GM12878 (cell line): ENCODE data around the gene CROT. TPM values are rescaled to one million over a fixed set of nuclear protein-coding genes. Genes with fewer than 3 reads are reported as not detected.

Source experiments
- ATAC-seq: fragments of 200-7000 bp; cut with Tn5 transposase; 3 replicates; pipeline ENCODE4 v1.9.1; 2020; ENCODE audit warnings: mild to moderate bottlenecking, moderate library complexity
- BruUV-seq: library from RNA; stranded (reverse); fragments of 400-500 nt; replicated peaks from 2 replicates; lab custom pipeline; 2021; lab: Mats Ljungman, UMichigan
- CTCF ChIA-PET: fragments of 300-600 bp; sonication (Branson Sonifier 250); formaldehyde crosslinking; extraction: SDS; loops from one replicate; lab custom pipeline; 2021; ENCODE audit warnings: inconsistent platforms; lab: Yijun Ruan, JAX
- POLR2A ChIA-PET: fragments of 350-600 bp; formaldehyde crosslinking; extraction: SDS; loops from one replicate; lab custom pipeline; 2021; ENCODE audit warnings: inconsistent platforms; lab: Charles Lee
- RAD21 ChIA-PET: fragments of 300-600 bp; sonication (Branson Sonifier 250); formaldehyde crosslinking; loops from one replicate; lab custom pipeline; 2023; ENCODE audit warnings: antibody characterized with exemption; ENCODE audit not compliant: unreplicated experiment; lab: Charles Lee
- SMC1A ChIA-PET: fragments of 300-600 bp; sonication (Branson Sonifier 250); formaldehyde crosslinking; loops from one replicate; lab custom pipeline; 2023; ENCODE audit not compliant: unreplicated experiment, uncharacterized antibody; lab: Charles Lee
- DNase-seq: peaks from one replicate; pipeline ENCODE4 v3.0.0-alpha.2; 2011; ENCODE audit warnings: low read depth, low spot score
- FAIRE-seq: peaks from 3 replicates; lab custom pipeline; 2011; peaks lifted over from hg19 to GRCh38; lab: Jason Lieb, UNC
- H2AFZ ChIP-seq: 2 replicates; pipeline ENCODE4 v1.6.0; 2011; ENCODE audit warnings: low read depth, low read length, control low read depth; ENCODE audit not compliant: control insufficient read depth
- H3K27ac ChIP-seq: 2 replicates; pipeline ENCODE4 v1.5.1; 2011; ENCODE audit warnings: control low read depth; ENCODE audit not compliant: control insufficient read depth, insufficient read depth
- H3K27me3 ChIP-seq, 2 experiments: replicated peaks in 1 of 2; 2 replicates each; pipeline versions ENCODE4 v1.6.0 to v1.6.1; 2011; ENCODE audit warnings: low read length in 1 of 2; ENCODE audit not compliant: control insufficient read depth in 2 of 2, insufficient read depth in 2 of 2
- H3K36me3 ChIP-seq, 2 experiments: 2 replicates each; pipeline ENCODE4 v1.5.1; 2011; ENCODE audit warnings: low read length in 1 of 2; ENCODE audit not compliant: control insufficient read depth in 2 of 2, insufficient read depth in 2 of 2
- H3K4me1 ChIP-seq: 2 replicates; pipeline ENCODE4 v1.6.1; 2011; ENCODE audit warnings: mild to moderate bottlenecking, low read length, moderate library complexity, mixed read lengths; ENCODE audit not compliant: control insufficient read depth, insufficient read depth
- H3K4me2 ChIP-seq: 2 replicates; pipeline ENCODE4 v1.6.0; 2011; ENCODE audit warnings: control low read depth; ENCODE audit not compliant: control insufficient read depth, insufficient read depth
- H3K4me3 ChIP-seq: fragments of 200-600 bp; sonication (generic); 2 replicates; pipeline ENCODE4 v1.5.1; 2016
- H3K79me2 ChIP-seq: 2 replicates; pipeline ENCODE4 v1.6.0; 2011; ENCODE audit warnings: low read length; ENCODE audit not compliant: control insufficient read depth, insufficient read depth
- H3K9ac ChIP-seq: 2 replicates; pipeline ENCODE4 v1.8.0; 2011; ENCODE audit warnings: low read length, control low read depth, mixed read lengths; ENCODE audit not compliant: control insufficient read depth, insufficient read depth
- H3K9me3 ChIP-seq: replicated peaks from 3 replicates; pipeline ENCODE4 v1.5.1; 2011; ENCODE audit warnings: mild to moderate bottlenecking, low read length; ENCODE audit not compliant: control insufficient read depth, insufficient read depth
- H4K20me1 ChIP-seq: 2 replicates; pipeline ENCODE4 v1.6.0; 2011; ENCODE audit not compliant: control insufficient read depth, insufficient read depth
- BACH1 ChIP-seq: fragments of 450-650 bp; IDR thresholded peaks from 2 replicates; pipeline ENCODE4 v1.6.1; 2017; ENCODE audit warnings: mild to moderate bottlenecking, borderline replicate concordance
- EZH2 ChIP-seq: IDR thresholded peaks from 2 replicates; pipeline ENCODE4 v1.6.1; 2012; ENCODE audit warnings: low read depth, mild to moderate bottlenecking, control low read depth, inconsistent platforms, low read length, borderline replicate concordance; ENCODE audit not compliant: control insufficient read depth
- FOXK2 ChIP-seq: fragments of 450-650 bp; IDR thresholded peaks from 2 replicates; pipeline ENCODE4 v1.6.1; 2017; ENCODE audit warnings: mild to moderate bottlenecking, moderate library complexity
- GATAD2B ChIP-seq: fragments of 450-650 bp; conservative IDR thresholded peaks from 2 replicates; pipeline ENCODE4 v1.6.1; 2017; ENCODE audit warnings: low read depth, mild to moderate bottlenecking, moderate library complexity
- IRF3 ChIP-seq: fragments of 450-650 bp; IDR thresholded peaks from 2 replicates; pipeline ENCODE4 v1.6.1; 2014; ENCODE audit warnings: mild to moderate bottlenecking
- PKNOX1 ChIP-seq: fragments of 450-650 bp; IDR thresholded peaks from 2 replicates; pipeline ENCODE4 v1.6.1; 2016; ENCODE audit warnings: mild to moderate bottlenecking
- POLR2A ChIP-seq: IDR thresholded peaks from 2 replicates; pipeline ENCODE4 v1.6.1; 2011; ENCODE audit warnings: low read depth, mild to moderate bottlenecking, low read length
- RAD51 ChIP-seq: fragments of 450-650 bp; IDR thresholded peaks from 2 replicates; pipeline ENCODE4 v1.6.1; 2016; ENCODE audit warnings: moderate library complexity, mild to moderate bottlenecking, inconsistent platforms
- RELA ChIP-seq: fragments of 450-650 bp; IDR thresholded peaks from 2 replicates; pipeline ENCODE4 v1.8.0; 2014; ENCODE audit warnings: borderline replicate concordance; ENCODE audit not compliant: partially characterized antibody
- RUNX3 ChIP-seq: IDR thresholded peaks from 2 replicates; pipeline ENCODE4 v1.6.1; 2012; ENCODE audit warnings: low read length, inconsistent platforms
- SUZ12 ChIP-seq: fragments of 200-600 bp; sonication (generic); IDR thresholded peaks from one replicate; pipeline ENCODE4 v1.6.1; 2018; ENCODE audit warnings: antibody characterized with exemption, mild to moderate bottlenecking; ENCODE audit not compliant: unreplicated experiment
- ZBTB4 ChIP-seq: fragments of 450-650 bp; formaldehyde crosslinking; IDR thresholded peaks from 2 replicates; pipeline ENCODE4 v1.4.0; 2022; ENCODE audit warnings: mild to moderate bottlenecking, moderate library complexity
- WGBS: methylation state at CpG from one replicate; pipeline ENCODE4 v1.1.6; 2016; ENCODE audit warnings: low lambda C conversion rate; ENCODE audit not compliant: insufficient replicate concordance, insufficient coverage; ENCODE audit errors: missing lambda C conversion rate; 5-methylcytosine and 5-hydroxymethylcytosine counted together
- in situ Hi-C: fragments of 300-500 bp; cut with MboI; formaldehyde crosslinking; loops from 9 replicates; pipeline ENCODE4 v1.14.3; 2018; ENCODE audit warnings: mixed read lengths
- intact Hi-C: fragments of 100-400 bp; cut with micrococcal nuclease; formaldehyde crosslinking; loops from one replicate; pipeline ENCODE4 v1.14.2; 2022; ENCODE audit not compliant: unreplicated experiment
- polyA plus RNA-seq, 11 experiments: library from polyadenylated mRNA; depleted of rRNA in 4 of 11; unstranded in 6 of 11; stranded (reverse) in 5 of 11; fragments of >200 nt; fragmentation: Nextera tagmentation in 4 of 11; fragmentation: Illumina TruSeq in 1 of 11; extraction: Ambion mirVana in 4 of 11; extraction: Trizol in 1 of 11; gene quantifications; 1 replicate in 1 of 11; 2 replicates in 10 of 11; pipeline versions ENCODE4 v1.2.1 to v1.2.3, GENCODE V29; 2011 to 2016; ENCODE audit warnings: inconsistent platforms in 2 of 11, missing spikeins in 2 of 11, low read depth in 1 of 11
- total RNA-seq, 4 experiments: library from RNA; depleted of rRNA in 3 of 4; stranded (reverse); fragments of >200 nt in 3 of 4; fragmentation: Illumina TruSeq in 1 of 4; extraction: Trizol in 1 of 4; gene quantifications; 2 replicates each; pipeline versions ENCODE4 v1.2.1 to v1.2.3, GENCODE V29; 2013 to 2021
- TF ChIP-seq, protein P1 (sequence below): IDR thresholded peaks from 2 replicates; pipeline ENCODE4 v1.6.1; 2012; ENCODE audit warnings: low read depth, low read length, improper control_type of control experiment

Gene CROT
- total and polyA plus RNA-seq, 10 of the 15 experiments (the other 5 are each of a cell fraction or from before 2014, with no cell fraction given), result 5.5 to 15.9 (median 12.1) TPM

GRCh38 chr7:87339373-87339897, 6.0 kb upstream of the CROT start (continued):
- TF ChIP-seq IRF3, result no peak
- TF ChIP-seq, protein P1, sequence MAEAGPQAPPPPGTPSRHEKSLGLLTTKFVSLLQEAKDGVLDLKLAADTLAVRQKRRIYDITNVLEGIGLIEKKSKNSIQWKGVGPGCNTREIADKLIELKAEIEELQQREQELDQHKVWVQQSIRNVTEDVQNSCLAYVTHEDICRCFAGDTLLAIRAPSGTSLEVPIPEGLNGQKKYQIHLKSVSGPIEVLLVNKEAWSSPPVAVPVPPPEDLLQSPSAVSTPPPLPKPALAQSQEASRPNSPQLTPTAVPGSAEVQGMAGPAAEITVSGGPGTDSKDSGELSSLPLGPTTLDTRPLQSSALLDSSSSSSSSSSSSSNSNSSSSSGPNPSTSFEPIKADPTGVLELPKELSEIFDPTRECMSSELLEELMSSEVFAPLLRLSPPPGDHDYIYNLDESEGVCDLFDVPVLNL, result no peak
- no peak for TF ChIP-seq BACH1
- no peak for TF ChIP-seq POLR2A
- TF ChIP-seq RELA, result no peak
- TF ChIP-seq, all 136 proteins: peak for 0

- FAIRE-seq (peak; percentile 76), ATAC-seq (peak; percentile 7), DNase-seq (no peak)
- CTCF ChIA-PET, result no interaction called here
- RAD21 ChIA-PET, result no interaction called here
- TF ChIP-seq RAD51 (peak; percentile 37; the same call in 1 of the 2 replicates), EZH2 (no peak), FOXK2 (no peak), ZBTB4 (no peak), RUNX3 (peak; percentile 11; the same call in 1 of the 2 replicates), GATAD2B (no peak), PKNOX1 (peak; percentile 51; the same call in 1 of the 2 replicates), SUZ12 (no peak)
- H3K79me2 ChIP-seq, result peaks cover 29% of the 10 kb centered on the region
- no peaks in the 10 kb centered on the region for H3K27me3 ChIP-seq
- H2AFZ ChIP-seq, result peak overlapping the region; percentile 31
- SMC1A ChIA-PET, result interaction anchor here (0.8 to 1.5 kb wide), 3 partner anchors 9 to 75 kb away, joined by 3 read pairs; no protein-coding TSS in a partner anchor
- peaks cover 0 to 6% of the 10 kb centered on the region in 2 experiments; a peak in 1 of 4 replicates for H3K36me3 ChIP-seq
- intact Hi-C loops, result loop anchor here (1.0 to 10.0 kb wide), 3 partner anchors 25 to 583 kb away; partner anchors contain the start of gene TMEM243
- H3K9ac ChIP-seq, result no peak overlapping the region
- H4K20me1 ChIP-seq, result no peaks in the 10 kb centered on the region
- no peaks in the 10 kb centered on the region for H3K4me1 ChIP-seq
- H3K27ac ChIP-seq, result no peak overlapping the region
- WGBS, result 97% methylated on average over 2 of the region's 2 CpGs
- peak overlapping the region; percentile 31 for H3K4me2 ChIP-seq
- POLR2A ChIA-PET, result no interaction called here
- 0 out of 2 replicates have a peak overlapping the region, but pooled peaks have one; percentile 40 for H3K4me3 ChIP-seq
- BruUV-seq, result no TSS peak
- H3K9me3 ChIP-seq, result no peaks in the 10 kb centered on the region
- in situ Hi-C loops, result no loop called here
Measured at GRCh38 chr7:87341441-87341840, 4.0 kb upstream of the CROT start.
